NCI-H1436 (cell line): ENCODE results near the gene SAMM50.
"Not testable (repeated sequence)": the region's sequence is repeated elsewhere in the genome, so short reads cannot be mapped to it uniquely, and the experiment has no call there.

ENCODE experiments used
- DNase-seq: peaks from one replicate; lab custom pipeline; 2025; lab: John Stamatoyannopoulos, UW

Gene SAMM50

GRCh38 chr22:44001521-44001920 lies 46.3 kb downstream of the SAMM50 start:
- DNase-seq = no peak

GRCh38 chr22:44002324-44002723 lies 47.1 kb downstream of the SAMM50 start:
- DNase-seq = no peak

GRCh38 chr22:44002997-44003396 lies 47.8 kb downstream of the SAMM50 start:
- no peak for DNase-seq

- no peak for DNase-seq
These were observed 48.3 kb downstream of the SAMM50 start for GRCh38 chr22:44003405-44004103.

- DNase-seq = no peak
These were observed 48.8 kb downstream of the SAMM50 start for GRCh38 chr22:44004104-44004460.

- no peak for DNase-seq
These were observed 50.3 kb downstream of the SAMM50 start for GRCh38 chr22:44005524-44005923.

GRCh38 chr22:44012162-44012561 lies 56.9 kb downstream of the SAMM50 start:
- DNase-seq = no peak

GRCh38 chr22:44012591-44012990 lies 57.3 kb downstream of the SAMM50 start:
- no peak for DNase-seq

- DNase-seq = no peak
These were observed 59.0 kb downstream of the SAMM50 start for GRCh38 chr22:44014241-44014640.

GRCh38 chr22:44016586-44016985 lies 61.3 kb downstream of the SAMM50 start:
- DNase-seq = not testable (repeated sequence)

GRCh38 chr22:44018594-44018993 lies 63.4 kb downstream of the SAMM50 start:
- DNase-seq = no peak

GRCh38 chr22:44019416-44019815 lies 64.2 kb downstream of the SAMM50 start:
- DNase-seq = no peak

GRCh38 chr22:44019846-44020245 lies 64.6 kb downstream of the SAMM50 start:
- DNase-seq = no peak

GRCh38 chr22:44020981-44021380 lies 65.7 kb downstream of the SAMM50 start:
- no peak for DNase-seq

GRCh38 chr22:44023404-44024287 lies 68.4 kb downstream of the SAMM50 start:
- no peak for DNase-seq

GRCh38 chr22:44024288-44024921 lies 69.2 kb downstream of the SAMM50 start, which contains the start of gene PARVB:
Gene PARVB (plus strand): TSS chr22:44024302. CDS start chr22:44024340, 38 bp downstream.
- no peak for DNase-seq

- DNase-seq = no peak
These were observed 70.2 kb downstream of the SAMM50 start for GRCh38 chr22:44025171-44026065.

- no peak for DNase-seq
These were observed 70.9 kb downstream of the SAMM50 start for GRCh38 chr22:44026066-44026629.

- DNase-seq = no peak
These were observed 71.6 kb downstream of the SAMM50 start for GRCh38 chr22:44026630-44027511.

GRCh38 chr22:44028091-44028490 lies 72.8 kb downstream of the SAMM50 start:
- DNase-seq = no peak
